ENCODE measurements around the gene FOXA1.

DNA sequence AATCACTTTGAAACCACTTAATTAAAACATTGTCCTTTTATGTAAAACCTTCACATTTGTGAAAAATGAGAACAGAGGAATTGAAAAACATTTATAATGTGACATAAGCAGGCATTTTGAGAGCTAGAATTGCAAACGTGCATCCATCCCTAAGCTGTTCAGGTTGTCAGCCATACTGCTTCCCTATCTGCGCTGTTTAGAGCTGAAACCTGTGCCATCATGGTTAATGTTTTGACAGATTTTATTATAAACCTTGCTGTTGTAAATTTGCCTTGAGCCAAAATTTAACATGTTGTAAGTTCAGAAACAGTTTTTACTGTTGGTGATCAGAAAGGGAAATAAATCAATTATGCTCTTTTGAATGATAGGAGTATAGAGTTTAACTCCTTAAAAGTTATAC lies 31.9 kb downstream of the FOXA1 start:
- TF ChIP-seq, protein P1, sequence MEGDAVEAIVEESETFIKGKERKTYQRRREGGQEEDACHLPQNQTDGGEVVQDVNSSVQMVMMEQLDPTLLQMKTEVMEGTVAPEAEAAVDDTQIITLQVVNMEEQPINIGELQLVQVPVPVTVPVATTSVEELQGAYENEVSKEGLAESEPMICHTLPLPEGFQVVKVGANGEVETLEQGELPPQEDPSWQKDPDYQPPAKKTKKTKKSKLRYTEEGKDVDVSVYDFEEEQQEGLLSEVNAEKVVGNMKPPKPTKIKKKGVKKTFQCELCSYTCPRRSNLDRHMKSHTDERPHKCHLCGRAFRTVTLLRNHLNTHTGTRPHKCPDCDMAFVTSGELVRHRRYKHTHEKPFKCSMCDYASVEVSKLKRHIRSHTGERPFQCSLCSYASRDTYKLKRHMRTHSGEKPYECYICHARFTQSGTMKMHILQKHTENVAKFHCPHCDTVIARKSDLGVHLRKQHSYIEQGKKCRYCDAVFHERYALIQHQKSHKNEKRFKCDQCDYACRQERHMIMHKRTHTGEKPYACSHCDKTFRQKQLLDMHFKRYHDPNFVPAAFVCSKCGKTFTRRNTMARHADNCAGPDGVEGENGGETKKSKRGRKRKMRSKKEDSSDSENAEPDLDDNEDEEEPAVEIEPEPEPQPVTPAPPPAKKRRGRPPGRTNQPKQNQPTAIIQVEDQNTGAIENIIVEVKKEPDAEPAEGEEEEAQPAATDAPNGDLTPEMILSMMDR (IDR thresholded peaks at IDR 0.05), result no peak
- no peak for TF ChIP-seq EP300 (IDR thresholded peaks at IDR 0.05)
